K562 (cell line): ENCODE measurements around the gene PARK7. TPM values are rescaled to one million over a fixed set of nuclear protein-coding genes. Genes with fewer than 3 reads are reported as not detected.

ENCODE experiments used
- CBX1 ChIP-seq: sonication (generic); IDR thresholded peaks from 2 replicates; pipeline ENCODE4 v1.6.1; 2016; ENCODE audit warnings: antibody characterized with exemption, low read depth, mild to moderate bottlenecking
- EWSR1 ChIP-seq: fragments of 450-650 bp; IDR thresholded peaks from 2 replicates; pipeline ENCODE4 v1.6.1; 2018; ENCODE audit warnings: borderline replicate concordance, mild to moderate bottlenecking, low read depth, moderate library complexity; ENCODE audit not compliant: partially characterized antibody
- HOXB6 ChIP-seq: fragments of 250-450 bp; sonication (Bioruptor Pico); IDR thresholded peaks from 2 replicates; pipeline ENCODE4 v1.5.1; 2022; ENCODE audit warnings: mild to moderate bottlenecking, borderline replicate concordance
- MAFF ChIP-seq: IDR thresholded peaks from 2 replicates; pipeline ENCODE4 v1.6.1; 2012; ENCODE audit warnings: low read length, improper control_type of control experiment
- MCM5 ChIP-seq: fragments of 450-650 bp; IDR thresholded peaks from 2 replicates; pipeline ENCODE4 v1.6.1; 2016; ENCODE audit warnings: low read depth
- NFIC ChIP-seq: fragments of 450-650 bp; IDR thresholded peaks from 2 replicates; pipeline ENCODE4 v1.6.1; 2017; ENCODE audit warnings: mild to moderate bottlenecking, inconsistent platforms
- NR1H2 ChIP-seq: sonication (generic); formaldehyde crosslinking; IDR thresholded peaks from 2 replicates; pipeline ENCODE4 v1.4.0; 2020; ENCODE audit warnings: mild to moderate bottlenecking, missing genetic modification reagents
- RAD21 ChIP-seq, 2 experiments: fragments of 250-450 bp in 1 of 2; fragments of 450-650 bp in 1 of 2; sonication (Bioruptor Pico) in 1 of 2; formaldehyde crosslinking in 1 of 2; IDR thresholded peaks in 1 of 2; conservative IDR thresholded peaks in 1 of 2; 2 replicates each; pipeline versions ENCODE4 v1.4.0 to v1.8.0; 2020 to 2022; ENCODE audit warnings: mild to moderate bottlenecking in 2 of 2, moderate library complexity in 1 of 2
- RBM39 ChIP-seq: fragments of 200-400 bp; formaldehyde crosslinking; optimal IDR thresholded peaks from 2 replicates; pipeline ENCODE3; 2018; ENCODE audit warnings: low read depth, low read length
- SETDB1 ChIP-seq: IDR thresholded peaks from one replicate; pipeline ENCODE4 v1.6.1; 2012; ENCODE audit warnings: low read length, control low read depth, inconsistent platforms
- SRSF1 ChIP-seq: fragments of 200-400 bp; formaldehyde crosslinking; IDR thresholded peaks from 2 replicates; pipeline ENCODE4 v1.6.1; 2017; ENCODE audit warnings: mild to moderate bottlenecking, low read depth, low read length, moderate library complexity
- TCF3 ChIP-seq: sonication (generic); formaldehyde crosslinking; IDR thresholded peaks from 2 replicates; pipeline ENCODE4 v1.4.0; 2020; ENCODE audit warnings: mild to moderate bottlenecking, missing genetic modification reagents
- TGIF2 ChIP-seq: sonication (generic); formaldehyde crosslinking; IDR thresholded peaks from 2 replicates; pipeline ENCODE4 v1.8.1; 2022; ENCODE audit warnings: mild to moderate bottlenecking, missing genetic modification reagents, moderate library complexity
- TRIM24 ChIP-seq, 2 experiments: fragments of 450-650 bp; IDR thresholded peaks; 2 replicates each; pipeline ENCODE4 v1.6.1; 2016
- ZKSCAN1 ChIP-seq: fragments of 150-350 bp; IDR thresholded peaks from 2 replicates; pipeline ENCODE4 v1.6.1; 2016; ENCODE audit warnings: low read depth, low read length
- ZNF146 ChIP-seq: IDR thresholded peaks from one replicate; pipeline ENCODE4 v1.6.1; 2018; ENCODE audit warnings: missing compliant biosample characterization; ENCODE audit not compliant: unreplicated experiment
- ZNF551 ChIP-seq: fragments of 250-450 bp; sonication (Bioruptor Pico); IDR thresholded peaks from 2 replicates; pipeline ENCODE4 v1.5.0; 2021; ENCODE audit warnings: mild to moderate bottlenecking, moderate library complexity
- ZNF644 ChIP-seq: fragments of 200-800 bp; sonication (Bioruptor generic); IDR thresholded peaks from 2 replicates; pipeline ENCODE4 v1.6.1; 2016; ENCODE audit warnings: low read depth, missing genetic modification characterization, missing compliant biosample characterization
- ZNF79 ChIP-seq: fragments of 250-450 bp; sonication (Bioruptor Pico); IDR thresholded peaks from 2 replicates; pipeline ENCODE4 v1.4.0; 2020; ENCODE audit warnings: low read depth, mild to moderate bottlenecking, moderate library complexity
- polyA plus RNA-seq, 8 experiments: library from polyadenylated mRNA; depleted of rRNA in 4 of 8; stranded (reverse) in 5 of 8; unstranded in 3 of 8; fragments of >200 nt; fragmentation: Nextera tagmentation in 2 of 8; fragmentation: Illumina TruSeq in 1 of 8; extraction: Ambion mirVana in 2 of 8; extraction: Trizol in 1 of 8; gene quantifications; 2 replicates each; pipeline versions ENCODE4 v1.2.1 to v1.2.3, GENCODE V29; 2011 to 2014; ENCODE audit warnings: inconsistent platforms in 1 of 8, missing spikeins in 1 of 8
- total RNA-seq, 7 experiments: library from RNA; depleted of rRNA in 6 of 7; stranded (reverse); fragments of >200 nt in 6 of 7; fragmentation: Illumina TruSeq in 2 of 7; extraction: Trizol in 2 of 7; gene quantifications; 2 replicates each; pipeline versions ENCODE4 v1.2.1 to v1.2.3, GENCODE V29; 2011 to 2021; ENCODE audit warnings: low replicate concordance in 1 of 7
- TF ChIP-seq, protein P1 (sequence below): sonication (generic); formaldehyde crosslinking; IDR thresholded peaks from 2 replicates; pipeline ENCODE4 v1.8.1; 2023; ENCODE audit warnings: mild to moderate bottlenecking, missing genetic modification reagents, moderate library complexity
- TF ChIP-seq, protein P2 (sequence below): fragments of 250-450 bp; sonication (Bioruptor Pico); IDR thresholded peaks from 2 replicates; pipeline ENCODE4 v1.8.0; 2022; ENCODE audit warnings: inconsistent platforms
- TF ChIP-seq, protein P3 (sequence below): sonication (generic); formaldehyde crosslinking; IDR thresholded peaks from 2 replicates; pipeline ENCODE4 v1.8.1; 2023; ENCODE audit warnings: mild to moderate bottlenecking, missing genetic modification reagents
- TF ChIP-seq, protein P4 (sequence below): fragments of 250-450 bp; sonication (Bioruptor Pico); IDR thresholded peaks from 2 replicates; pipeline ENCODE4 v1.8.0; 2022; ENCODE audit warnings: moderate library complexity, mild to moderate bottlenecking, inconsistent platforms
- TF ChIP-seq, protein P5 (sequence below): fragments of 450-650 bp; formaldehyde crosslinking; IDR thresholded peaks from 2 replicates; pipeline ENCODE4 v1.4.0; 2022; ENCODE audit warnings: mild to moderate bottlenecking, moderate library complexity

The PARK7 gene
- total and polyA plus RNA-seq, 9 of the 15 experiments (the other 6 are each of a cell fraction or from before 2014, with no cell fraction given): 374 to 1,298 (median 484) TPM

DNA sequence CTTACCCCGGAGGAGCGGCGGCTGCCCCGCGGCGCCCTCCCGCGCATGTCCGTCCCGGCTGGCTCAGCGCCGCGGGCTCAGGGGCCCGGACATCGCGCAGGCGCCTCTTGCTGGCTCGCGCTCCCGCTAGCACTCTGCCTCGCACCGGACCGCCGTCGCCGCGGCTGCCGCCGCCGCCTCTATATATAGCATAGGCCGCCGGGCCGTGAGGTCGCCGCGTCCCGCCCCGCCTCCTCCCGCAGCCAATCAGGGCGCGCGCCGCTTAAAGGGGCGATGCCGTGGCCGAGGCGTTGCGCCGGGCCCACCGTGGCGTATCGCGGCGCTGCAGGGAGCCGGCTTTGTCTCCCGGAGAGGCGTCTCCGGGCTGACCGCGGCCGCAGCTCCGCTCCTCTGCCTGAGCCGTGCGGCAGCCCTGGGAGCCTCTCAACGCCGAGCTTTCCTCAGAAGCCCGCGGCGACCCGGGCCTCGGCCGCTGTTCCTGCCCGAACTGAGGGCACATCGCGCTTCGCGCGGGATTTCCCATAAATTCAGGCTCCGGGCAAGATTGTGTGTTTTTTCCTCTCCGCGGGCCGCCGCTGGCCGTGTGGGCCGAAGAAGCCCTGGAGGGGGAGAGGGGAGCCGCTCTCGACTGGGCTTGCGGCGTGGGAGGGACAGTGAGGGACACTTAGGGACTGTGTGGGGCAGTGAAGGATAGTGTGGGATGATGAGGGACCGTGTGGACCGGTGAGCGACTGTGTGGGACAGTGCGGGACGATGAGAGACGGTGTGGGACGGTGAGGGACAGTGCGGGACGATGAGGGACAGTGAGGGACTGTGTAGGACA is 64.9 kb downstream of the PARK7 start, which contains the start of gene ERRFI1 (continued):
- TF ChIP-seq, protein P1, sequence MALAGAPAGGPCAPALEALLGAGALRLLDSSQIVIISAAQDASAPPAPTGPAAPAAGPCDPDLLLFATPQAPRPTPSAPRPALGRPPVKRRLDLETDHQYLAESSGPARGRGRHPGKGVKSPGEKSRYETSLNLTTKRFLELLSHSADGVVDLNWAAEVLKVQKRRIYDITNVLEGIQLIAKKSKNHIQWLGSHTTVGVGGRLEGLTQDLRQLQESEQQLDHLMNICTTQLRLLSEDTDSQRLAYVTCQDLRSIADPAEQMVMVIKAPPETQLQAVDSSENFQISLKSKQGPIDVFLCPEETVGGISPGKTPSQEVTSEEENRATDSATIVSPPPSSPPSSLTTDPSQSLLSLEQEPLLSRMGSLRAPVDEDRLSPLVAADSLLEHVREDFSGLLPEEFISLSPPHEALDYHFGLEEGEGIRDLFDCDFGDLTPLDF: peak; percentile 96
- TF ChIP-seq MAFF (no peak), TRIM24 (IDR thresholded peaks at IDR 0.05) (no peak), HOXB6 (CRISPR knock-in tag) (no peak), EWSR1 (no peak), ZNF551 (CRISPR knock-in tag) (no peak), SETDB1 (no peak), ZKSCAN1 (no peak), MCM5 (no peak), ZNF146 (CRISPR knock-in tag) (no peak), CBX1 (peak; percentile 20; the same call in 1 of the 2 replicates), TCF3 (CRISPR knock-in tag) (peak; percentile 55), ZNF644 (tag) (no peak), RBM39 (no peak), NFIC (no peak; the same call in 1 of the 2 replicates), NR1H2 (CRISPR knock-in tag) (peak; percentile 96; the same call in 1 of the 2 replicates), TGIF2 (no peak), RAD21 (CRISPR knock-in tag; conservative IDR thresholded peaks at IDR 0.05 in 1 of 2, IDR thresholded peaks at IDR 0.05 in 1 of 2) (peak in 1 of 2 experiments; percentile 28; a peak in 2 of 4 replicates), SRSF1 (no peak), ZNF79 (CRISPR knock-in tag) (no peak)
- TF ChIP-seq, protein P2, sequence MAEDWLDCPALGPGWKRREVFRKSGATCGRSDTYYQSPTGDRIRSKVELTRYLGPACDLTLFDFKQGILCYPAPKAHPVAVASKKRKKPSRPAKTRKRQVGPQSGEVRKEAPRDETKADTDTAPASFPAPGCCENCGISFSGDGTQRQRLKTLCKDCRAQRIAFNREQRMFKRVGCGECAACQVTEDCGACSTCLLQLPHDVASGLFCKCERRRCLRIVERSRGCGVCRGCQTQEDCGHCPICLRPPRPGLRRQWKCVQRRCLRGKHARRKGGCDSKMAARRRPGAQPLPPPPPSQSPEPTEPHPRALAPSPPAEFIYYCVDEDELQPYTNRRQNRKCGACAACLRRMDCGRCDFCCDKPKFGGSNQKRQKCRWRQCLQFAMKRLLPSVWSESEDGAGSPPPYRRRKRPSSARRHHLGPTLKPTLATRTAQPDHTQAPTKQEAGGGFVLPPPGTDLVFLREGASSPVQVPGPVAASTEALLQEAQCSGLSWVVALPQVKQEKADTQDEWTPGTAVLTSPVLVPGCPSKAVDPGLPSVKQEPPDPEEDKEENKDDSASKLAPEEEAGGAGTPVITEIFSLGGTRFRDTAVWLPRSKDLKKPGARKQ: peak; percentile 86; the same call in 1 of the 2 replicates
- TF ChIP-seq, protein P3, sequence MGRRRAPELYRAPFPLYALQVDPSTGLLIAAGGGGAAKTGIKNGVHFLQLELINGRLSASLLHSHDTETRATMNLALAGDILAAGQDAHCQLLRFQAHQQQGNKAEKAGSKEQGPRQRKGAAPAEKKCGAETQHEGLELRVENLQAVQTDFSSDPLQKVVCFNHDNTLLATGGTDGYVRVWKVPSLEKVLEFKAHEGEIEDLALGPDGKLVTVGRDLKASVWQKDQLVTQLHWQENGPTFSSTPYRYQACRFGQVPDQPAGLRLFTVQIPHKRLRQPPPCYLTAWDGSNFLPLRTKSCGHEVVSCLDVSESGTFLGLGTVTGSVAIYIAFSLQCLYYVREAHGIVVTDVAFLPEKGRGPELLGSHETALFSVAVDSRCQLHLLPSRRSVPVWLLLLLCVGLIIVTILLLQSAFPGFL (CRISPR knock-in tag): no peak
- TF ChIP-seq, protein P4, sequence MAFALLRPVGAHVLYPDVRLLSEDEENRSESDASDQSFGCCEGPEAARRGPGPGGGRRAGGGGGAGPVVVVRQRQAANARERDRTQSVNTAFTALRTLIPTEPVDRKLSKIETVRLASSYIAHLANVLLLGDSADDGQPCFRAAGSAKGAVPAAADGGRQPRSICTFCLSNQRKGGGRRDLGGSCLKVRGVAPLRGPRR (CRISPR knock-in tag): no peak
- TF ChIP-seq, protein P5, sequence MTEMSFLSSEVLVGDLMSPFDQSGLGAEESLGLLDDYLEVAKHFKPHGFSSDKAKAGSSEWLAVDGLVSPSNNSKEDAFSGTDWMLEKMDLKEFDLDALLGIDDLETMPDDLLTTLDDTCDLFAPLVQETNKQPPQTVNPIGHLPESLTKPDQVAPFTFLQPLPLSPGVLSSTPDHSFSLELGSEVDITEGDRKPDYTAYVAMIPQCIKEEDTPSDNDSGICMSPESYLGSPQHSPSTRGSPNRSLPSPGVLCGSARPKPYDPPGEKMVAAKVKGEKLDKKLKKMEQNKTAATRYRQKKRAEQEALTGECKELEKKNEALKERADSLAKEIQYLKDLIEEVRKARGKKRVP (CRISPR knock-in tag): no peak
